GM08714 (cell line): ENCODE data around the gene MGAT4C.

Source experiments
- H3K4me3 ChIP-seq: fragments of 200-500 bp; sonication (Bioruptor generic); 2 replicates; pipeline ENCODE4 v1.5.1; 2014; ENCODE audit warnings: mild to moderate bottlenecking, low read length, inconsistent platforms
- ZNF274 ChIP-seq: IDR thresholded peaks from 2 replicates; pipeline ENCODE4 v1.6.1; 2012; ENCODE audit warnings: mild to moderate bottlenecking, low read depth, low read length

MGAT4C gene

DNA sequence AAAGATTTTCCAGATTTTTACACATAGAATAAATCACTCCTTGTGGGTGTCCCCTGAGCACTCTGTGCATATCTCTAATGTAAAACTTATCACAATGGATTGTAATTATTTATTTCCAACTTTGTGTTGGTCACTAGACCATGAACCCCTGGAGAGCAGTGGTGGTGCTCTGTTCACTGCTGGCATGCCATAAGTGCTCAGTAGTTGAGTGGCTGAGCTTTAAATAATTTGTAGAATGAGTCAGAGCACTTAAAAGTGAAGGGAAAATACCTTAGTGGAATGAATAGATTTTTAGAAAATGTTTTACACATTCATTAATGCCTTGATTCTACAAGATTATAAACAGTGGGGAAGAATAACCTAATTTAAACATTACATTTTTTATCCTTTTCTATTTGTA lies 6.3 kb downstream of the MGAT4C start:
- TF ChIP-seq ZNF274, result no peak
- H3K4me3 ChIP-seq, result no peak overlapping the region

DNA sequence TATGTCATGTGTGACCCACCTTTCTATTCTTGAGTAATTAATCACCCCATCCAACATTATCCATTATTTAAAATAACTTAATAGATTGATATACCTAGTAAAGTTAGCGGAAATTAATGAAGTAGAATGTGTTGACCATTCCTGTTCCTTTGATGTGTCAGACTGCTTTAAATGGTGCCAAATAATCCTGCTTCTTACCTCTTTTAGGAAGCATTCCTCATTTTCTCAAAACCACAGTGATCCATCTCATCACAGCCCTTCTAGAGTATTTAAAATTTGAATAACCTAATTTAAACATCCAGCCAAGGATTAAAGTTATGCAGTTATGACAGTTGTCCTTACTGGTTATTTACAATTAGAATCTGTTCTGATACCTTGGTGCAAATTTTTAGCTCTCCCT lies 6.9 kb downstream of the MGAT4C start:
- no peak overlapping the region for H3K4me3 ChIP-seq
- no peak for TF ChIP-seq ZNF274

GRCh38 chr12:86247871-86248270 lies 8.3 kb downstream of the MGAT4C start:
- H3K4me3 ChIP-seq, result no peak overlapping the region
- TF ChIP-seq ZNF274, result no peak

GRCh38 chr12:86241600-86241999 lies 14.6 kb downstream of the MGAT4C start:
- no peak for TF ChIP-seq ZNF274
- H3K4me3 ChIP-seq, result no peak overlapping the region

GRCh38 chr12:86234316-86234855 lies 21.8 kb downstream of the MGAT4C start:
- TF ChIP-seq ZNF274, result no peak

DNA sequence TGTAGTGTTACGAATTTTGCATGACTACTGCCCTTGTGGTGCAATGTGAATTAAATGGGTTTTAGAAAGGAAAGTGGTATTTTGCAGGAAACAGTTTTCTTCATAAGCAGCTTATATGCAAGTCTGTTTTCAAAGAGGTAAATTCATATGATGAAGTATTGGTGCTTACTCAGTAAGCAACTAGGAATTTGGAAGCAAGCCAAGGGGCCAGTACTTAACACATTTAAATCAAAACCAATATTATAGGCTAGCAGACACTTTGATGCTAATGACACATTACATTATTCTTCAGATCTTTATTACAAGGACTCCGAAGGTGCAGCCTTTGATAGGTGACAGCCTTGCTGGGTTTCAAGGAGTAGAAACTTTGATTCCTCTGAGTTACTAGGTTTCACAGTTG lies 23.1 kb downstream of the MGAT4C start:
- no peak overlapping the region for H3K4me3 ChIP-seq
- TF ChIP-seq ZNF274, result no peak

More at GRCh38 chr12:86234316-86234855, 21.8 kb downstream of the MGAT4C start:
- no peak overlapping the region for H3K4me3 ChIP-seq

- no peak overlapping the region for H3K4me3 ChIP-seq
- TF ChIP-seq ZNF274, result no peak
Observed at GRCh38 chr12:86230516-86231146, 25.6 kb downstream of the MGAT4C start.

GRCh38 chr12:86229772-86230171 lies 26.4 kb downstream of the MGAT4C start:
- TF ChIP-seq ZNF274, result no peak
- H3K4me3 ChIP-seq, result no peak overlapping the region

- H3K4me3 ChIP-seq, result no peak overlapping the region
- no peak for TF ChIP-seq ZNF274
Observed at GRCh38 chr12:86228656-86229055, 27.5 kb downstream of the MGAT4C start.

DNA sequence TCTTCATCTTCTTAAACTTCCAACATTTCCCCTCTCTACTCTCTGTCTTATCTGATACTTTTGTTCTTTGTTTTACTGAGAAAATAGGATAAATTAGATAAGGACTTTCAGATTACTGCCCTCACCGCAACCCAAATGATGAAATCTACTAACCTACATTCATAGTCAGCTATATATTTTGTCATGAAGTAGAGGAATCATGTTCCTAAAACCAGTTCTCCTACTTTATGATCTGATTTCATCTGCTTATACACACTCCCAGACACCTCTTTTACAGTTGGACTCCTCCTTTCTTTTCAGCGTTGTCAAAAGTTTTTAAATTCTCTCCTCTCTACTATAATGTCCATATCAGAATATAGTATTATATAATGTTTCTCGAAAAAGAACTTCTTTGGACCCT lies 29.7 kb downstream of the MGAT4C start:
- no peak overlapping the region for H3K4me3 ChIP-seq
- no peak for TF ChIP-seq ZNF274

- no peak for TF ChIP-seq ZNF274
- no peak overlapping the region for H3K4me3 ChIP-seq
Observed at GRCh38 chr12:86216591-86216990, 39.6 kb downstream of the MGAT4C start.

DNA sequence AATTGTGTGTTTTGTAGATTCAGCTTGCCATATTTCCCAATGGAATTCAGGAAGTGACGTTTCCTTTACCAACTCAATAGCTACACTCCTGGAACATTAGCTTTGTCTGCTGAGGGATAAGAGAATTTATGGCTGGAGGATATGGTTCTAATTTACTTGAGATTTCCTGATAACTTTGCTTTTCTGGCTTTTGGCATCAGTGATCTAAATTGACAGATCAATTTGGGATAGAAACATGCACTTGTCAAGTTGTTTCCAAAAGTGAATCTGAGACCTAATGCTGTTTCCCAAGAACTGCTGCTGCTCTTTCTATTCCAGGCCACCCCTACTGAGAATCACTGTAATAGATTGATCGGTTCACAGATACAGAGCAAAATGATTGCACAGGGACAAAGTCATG lies 43.2 kb downstream of the MGAT4C start:
- TF ChIP-seq ZNF274, result no peak

GRCh38 chr12:86198696-86199444 lies 57.3 kb downstream of the MGAT4C start:
- no peak overlapping the region for H3K4me3 ChIP-seq
- no peak for TF ChIP-seq ZNF274

More for the DNA sequence above, 43.2 kb downstream of the MGAT4C start:
- no peak overlapping the region for H3K4me3 ChIP-seq

DNA sequence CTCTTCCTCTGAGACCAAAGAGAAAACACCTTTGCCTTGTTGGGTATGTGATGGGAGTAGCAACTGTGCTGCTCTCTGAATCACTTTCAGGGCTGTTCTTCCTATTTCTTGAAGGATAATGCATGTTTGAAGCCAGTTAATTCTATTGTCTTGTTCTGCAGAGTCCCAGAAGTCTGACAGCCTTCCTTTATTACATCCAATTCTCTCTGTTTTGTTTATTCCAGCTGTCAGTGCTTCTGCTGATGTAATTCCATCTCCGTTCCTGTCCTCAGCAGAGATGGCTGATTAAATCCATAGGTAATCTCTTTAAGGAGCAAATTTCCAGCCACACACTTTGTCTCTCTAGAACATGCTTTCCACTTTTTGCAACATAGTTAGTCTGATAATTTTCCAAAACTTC lies 59.7 kb downstream of the MGAT4C start:
- no peak overlapping the region for H3K4me3 ChIP-seq
- no peak for TF ChIP-seq ZNF274

DNA sequence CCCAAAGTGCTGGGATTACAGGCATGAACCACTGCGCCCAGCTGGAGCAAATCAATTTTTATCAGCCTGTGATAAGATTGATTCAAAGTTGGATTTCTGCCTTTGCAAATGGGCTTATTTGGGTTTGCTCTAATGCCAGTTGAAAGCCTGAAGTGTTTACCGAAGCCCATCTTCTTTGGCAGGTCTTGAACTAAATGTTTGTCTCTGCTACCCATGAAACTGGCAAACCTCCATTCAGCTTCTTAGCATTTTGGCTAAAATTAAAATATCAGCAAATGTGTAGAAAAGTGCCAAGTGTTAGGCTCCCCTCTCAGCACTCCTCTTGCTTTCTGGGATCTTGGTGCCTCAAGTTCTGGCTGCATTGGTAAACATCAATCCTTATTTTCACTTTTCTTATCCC lies 61.5 kb downstream of the MGAT4C start:
- TF ChIP-seq ZNF274, result no peak
- no peak overlapping the region for H3K4me3 ChIP-seq
